ENCODE results near the gene DDR1. TPM values are rescaled to one million over a fixed set of nuclear protein-coding genes. Genes with fewer than 3 reads are reported as not detected.

The DDR1 gene
- total RNA-seq, 2 donors from 2014 or later = 140 to 151 TPM

DNA sequence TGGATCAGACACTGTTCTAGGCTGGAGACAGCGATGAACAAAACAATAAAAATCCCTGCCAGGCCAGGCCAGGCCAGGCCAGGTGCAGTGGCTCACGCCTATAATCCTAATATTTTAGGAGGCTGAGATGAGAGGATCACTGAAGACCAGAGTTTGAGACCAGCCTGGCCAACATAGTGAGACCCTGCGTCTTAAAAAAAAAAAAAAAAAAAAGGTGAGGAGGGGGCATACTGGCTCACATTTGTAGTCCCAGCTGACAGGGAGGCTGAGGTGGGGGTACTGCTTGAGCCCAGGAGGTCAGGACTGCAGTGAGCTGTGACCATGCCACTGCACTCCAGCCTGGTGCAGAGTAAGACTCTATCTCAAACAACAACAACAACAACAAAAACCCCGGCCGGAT lies 61.0 kb downstream of the DDR1 start:
- no peaks in the 10 kb centered on the region for H3K9me3 Mint-ChIP-seq
- H3K36me3 Mint-ChIP-seq (ENCODE audit: low read depth) = no peaks in the 10 kb centered on the region
- Histone ChIP-seq H3K36me3 (ENCODE audit: control insufficient read depth, insufficient read depth, low read length) (no peaks in the 10 kb centered on the region), H3K27ac (ENCODE audit: low read depth, low read length) (no peak overlapping the region), H3K27me3 (ENCODE audit: control insufficient read depth, insufficient read depth, low read length, poor library complexity, severe bottlenecking) (no peaks in the 10 kb centered on the region), H3K4me1 (ENCODE audit: control insufficient read depth, insufficient read depth, low read length) (no peaks in the 10 kb centered on the region), H3K9ac (ENCODE audit: extremely low read depth, low read length, poor library complexity, severe bottlenecking) (no peak overlapping the region), H3K9me3 (ENCODE audit: control insufficient read depth, low read length) (no peaks in the 10 kb centered on the region), H3K4me3 (ENCODE audit: low read length) (no peak overlapping the region)
- DNase-seq = no peak
- 91 to 93% methylated on average over 2 to 5 of the region's 5 CpGs for WGBS, 2 experiments (ENCODE audit: insufficient coverage in 1 of 2, insufficient read length in 1 of 2)
- H3K4me3 Mint-ChIP-seq = no peak overlapping the region
- no peak overlapping the region for H3K27ac Mint-ChIP-seq
- TF ChIP-seq, protein P1, sequence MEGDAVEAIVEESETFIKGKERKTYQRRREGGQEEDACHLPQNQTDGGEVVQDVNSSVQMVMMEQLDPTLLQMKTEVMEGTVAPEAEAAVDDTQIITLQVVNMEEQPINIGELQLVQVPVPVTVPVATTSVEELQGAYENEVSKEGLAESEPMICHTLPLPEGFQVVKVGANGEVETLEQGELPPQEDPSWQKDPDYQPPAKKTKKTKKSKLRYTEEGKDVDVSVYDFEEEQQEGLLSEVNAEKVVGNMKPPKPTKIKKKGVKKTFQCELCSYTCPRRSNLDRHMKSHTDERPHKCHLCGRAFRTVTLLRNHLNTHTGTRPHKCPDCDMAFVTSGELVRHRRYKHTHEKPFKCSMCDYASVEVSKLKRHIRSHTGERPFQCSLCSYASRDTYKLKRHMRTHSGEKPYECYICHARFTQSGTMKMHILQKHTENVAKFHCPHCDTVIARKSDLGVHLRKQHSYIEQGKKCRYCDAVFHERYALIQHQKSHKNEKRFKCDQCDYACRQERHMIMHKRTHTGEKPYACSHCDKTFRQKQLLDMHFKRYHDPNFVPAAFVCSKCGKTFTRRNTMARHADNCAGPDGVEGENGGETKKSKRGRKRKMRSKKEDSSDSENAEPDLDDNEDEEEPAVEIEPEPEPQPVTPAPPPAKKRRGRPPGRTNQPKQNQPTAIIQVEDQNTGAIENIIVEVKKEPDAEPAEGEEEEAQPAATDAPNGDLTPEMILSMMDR (conservative IDR thresholded peaks at IDR 0.05) = no peak
- H3K4me1 Mint-ChIP-seq = peaks cover 28% of the 10 kb centered on the region
- peaks cover 15% of the 10 kb centered on the region for H3K27me3 Mint-ChIP-seq (ENCODE audit: insufficient read depth)

DNA sequence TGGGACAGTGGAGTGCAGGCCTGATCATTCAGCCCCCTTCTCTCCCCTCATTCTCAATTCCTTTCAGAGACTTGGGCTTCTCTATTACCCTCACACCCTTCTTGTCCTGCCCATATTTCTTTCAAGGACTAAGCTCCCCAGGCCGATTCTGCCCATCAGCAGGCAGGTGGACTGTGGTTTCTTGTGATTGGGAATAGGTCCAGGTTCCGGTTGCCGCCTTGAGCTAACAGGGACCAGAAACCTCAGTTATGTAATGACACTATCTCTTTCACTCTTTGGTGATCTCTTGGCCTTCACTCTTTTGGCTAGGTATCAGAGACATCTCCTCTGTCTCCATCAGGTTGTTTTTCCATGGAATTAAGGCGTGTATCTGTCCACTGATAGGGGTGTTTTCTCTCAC lies 62.9 kb downstream of the DDR1 start:
- no peak for DNase-seq
- Mint-ChIP-seq H3K27me3 (ENCODE audit: insufficient read depth) (peaks cover 32% of the 10 kb centered on the region), H3K9me3 (peaks cover 2% of the 10 kb centered on the region), H3K36me3 (ENCODE audit: low read depth) (no peaks in the 10 kb centered on the region), H3K27ac (no peak overlapping the region), H3K4me1 (peaks cover 18% of the 10 kb centered on the region), H3K4me3 (no peak overlapping the region)
- 91 to 96% methylated on average over 4 of the region's 4 CpGs for WGBS, 2 experiments (ENCODE audit: insufficient coverage in 1 of 2, insufficient read length in 1 of 2)
- Histone ChIP-seq H3K4me3 (ENCODE audit: low read length) (no peak overlapping the region), H3K4me1 (ENCODE audit: control insufficient read depth, insufficient read depth, low read length) (no peaks in the 10 kb centered on the region), H3K9me3 (ENCODE audit: control insufficient read depth, low read length) (no peaks in the 10 kb centered on the region), H3K9ac (ENCODE audit: extremely low read depth, low read length, poor library complexity, severe bottlenecking) (no peak overlapping the region), H3K27ac (ENCODE audit: low read depth, low read length) (no peak overlapping the region), H3K27me3 (ENCODE audit: control insufficient read depth, insufficient read depth, low read length, poor library complexity, severe bottlenecking) (peaks cover 5% of the 10 kb centered on the region), H3K36me3 (ENCODE audit: control insufficient read depth, insufficient read depth, low read length) (no peaks in the 10 kb centered on the region)
- TF ChIP-seq, protein P1 (conservative IDR thresholded peaks at IDR 0.05) = no peak

- H3K27me3 ChIP-seq (ENCODE audit: control insufficient read depth, insufficient read depth, low read length, poor library complexity, severe bottlenecking) = peaks cover 16% of the 10 kb centered on the region
- H3K36me3 Mint-ChIP-seq (ENCODE audit: low read depth) = no peaks in the 10 kb centered on the region
- peaks cover 13% of the 10 kb centered on the region for H3K4me1 Mint-ChIP-seq
- H3K9me3 Mint-ChIP-seq = peaks cover 2% of the 10 kb centered on the region
- no peaks in the 10 kb centered on the region for H3K36me3 ChIP-seq (ENCODE audit: control insufficient read depth, insufficient read depth, low read length)
- TF ChIP-seq, protein P1 (conservative IDR thresholded peaks at IDR 0.05) = no peak
- H3K4me3 ChIP-seq (ENCODE audit: low read length) = no peak overlapping the region
- H3K27ac ChIP-seq (ENCODE audit: low read depth, low read length) = no peak overlapping the region
- H3K9me3 ChIP-seq (ENCODE audit: control insufficient read depth, low read length) = no peaks in the 10 kb centered on the region
- H3K27me3 Mint-ChIP-seq (ENCODE audit: insufficient read depth) = peaks cover 46% of the 10 kb centered on the region
- H3K4me3 Mint-ChIP-seq = no peak overlapping the region
- no peak overlapping the region for H3K9ac ChIP-seq (ENCODE audit: extremely low read depth, low read length, poor library complexity, severe bottlenecking)
- H3K4me1 ChIP-seq (ENCODE audit: control insufficient read depth, insufficient read depth, low read length) = no peaks in the 10 kb centered on the region
- 93 to 96% methylated on average over 2 to 6 of the region's 6 CpGs for WGBS, 2 experiments (ENCODE audit: insufficient coverage in 1 of 2, insufficient read length in 1 of 2)
- no peak overlapping the region for H3K27ac Mint-ChIP-seq
- no peak for DNase-seq
Measured at GRCh38 chr6:30948811-30949210, 64.5 kb downstream of the DDR1 start.

Small RNAs within 50 kb of the gene (microRNA-seq; reads per million reads assigned to microRNA genes)
- not detected for gene MIR4640 (ENCODE audit: borderline microRNAs expressed)

Other genes with a start within 250 kb of the DDR1 start
- 10 to 100 TPM; 17.9 to 24.3 TPM for gene C6orf136, start 237.4 kb upstream of the DDR1 start, total RNA-seq
- 10 to 100 TPM; 33.5 to 33.9 TPM for gene DHX16, start 211.5 kb upstream of the DDR1 start, total RNA-seq
- gene PPP1R18, start 197.9 kb upstream of the DDR1 start, total RNA-seq = 10 to 100 TPM; 27.6 to 31.4 TPM
- gene NRM, start 193.5 kb upstream of the DDR1 start, total RNA-seq = 10 to 100 TPM; 37.1 TPM
- gene MDC1, start 167.2 kb upstream of the DDR1 start, total RNA-seq = 10 to 100 TPM; 79.0 to 95.1 TPM
- gene TUBB, start 164.2 kb upstream of the DDR1 start, total RNA-seq = 1,000 to 10,000 TPM; 1,504 to 1,815 TPM
- gene FLOT1, start 141.8 kb upstream of the DDR1 start, total RNA-seq = 100 to 1,000 TPM; 121 to 141 TPM
- 100 to 1,000 TPM; 102 to 136 TPM for gene IER3, start 140.0 kb upstream of the DDR1 start, total RNA-seq
- gene GTF2H4, start 23.7 kb downstream of the DDR1 start, total RNA-seq = 10 to 100 TPM; 60.0 to 67.9 TPM
- 10 to 100 TPM; 39.4 to 52.5 TPM for gene VARS2, start 29.7 kb downstream of the DDR1 start, total RNA-seq
- not detected for gene SFTA2, start 47.7 kb downstream of the DDR1 start, total RNA-seq
- under 1 TPM; 0.18 TPM for gene MUCL3, start 56.5 kb downstream of the DDR1 start, total RNA-seq
- not detected for gene MUC21, start 99.2 kb downstream of the DDR1 start, total RNA-seq
- gene MUC22, start 126.0 kb downstream of the DDR1 start, total RNA-seq = not detected
- gene C6orf15, start 228.1 kb downstream of the DDR1 start, total RNA-seq = not detected
- 1 to 10 TPM; 1.1 to 1.2 TPM for gene PSORS1C1, start 230.3 kb downstream of the DDR1 start, total RNA-seq
- gene CDSN, start 235.9 kb downstream of the DDR1 start, total RNA-seq = not detected